T-cell (primary cell): Measurements from ENCODE around the gene GPR146. TPM values are rescaled to one million over a fixed set of nuclear protein-coding genes. Genes with fewer than 3 reads are reported as not detected.
"Not testable (repeated sequence)": the region's sequence is repeated elsewhere in the genome, so short reads cannot be mapped to it uniquely, and the experiment has no call there.

Experiments used
- ATAC-seq, 4 experiments: fragments of 200-7000 bp in 3 of 4; fragments of 150-1000 bp in 1 of 4; cut with Tn5 transposase; replicated peaks in 1 of 4; 1 replicate in 3 of 4; 2 replicates in 1 of 4; pipeline ENCODE4 v1.10.0; 2021; ENCODE audit warnings: moderate library complexity in 3 of 4, mild to moderate bottlenecking in 2 of 4, moderate number of reproducible peaks in 1 of 4
- CTCF ChIA-PET, 2 donors: fragments of 300-600 bp; sonication (Branson Sonifier 250); formaldehyde crosslinking; loops; one replicate each; lab custom pipeline; 2022; ENCODE audit warnings: antibody characterized with exemption in 2 of 2; lab: Charles Lee
- POLR2A ChIA-PET, 2 donors: fragments of 300-600 bp; sonication (Branson Sonifier 250); formaldehyde crosslinking; loops; one replicate each; lab custom pipeline; 2022; ENCODE audit warnings: antibody characterized with exemption in 2 of 2; lab: Charles Lee
- DNase-seq, 35 experiments: peaks; one replicate each; pipeline versions ENCODE4 v3.0.0 to v3.0.0-alpha.2; 2013 to 2023
- H3K27ac ChIP-seq: one replicate; pipeline ENCODE4 v1.5.1; 2013; ENCODE audit warnings: low read length
- H3K27me3 ChIP-seq, 2 experiments: replicated peaks in 1 of 2; 1 replicate in 1 of 2; 2 replicates in 1 of 2; pipeline versions ENCODE4 v1.6.1 to v1.7.0; 2013; ENCODE audit warnings: low read length in 1 of 2, mixed read lengths in 1 of 2; ENCODE audit not compliant: control insufficient read depth in 2 of 2, insufficient read depth in 2 of 2; ENCODE audit errors: extremely low read depth in 1 of 2
- H3K36me3 ChIP-seq, 2 donors: 1 replicate in 1 of 2; 2 replicates in 1 of 2; pipeline versions ENCODE4 v1.6.1 to v1.7.0; 2013; ENCODE audit warnings: low read length in 1 of 2; ENCODE audit not compliant: control insufficient read depth in 2 of 2, insufficient read depth in 1 of 2; ENCODE audit errors: extremely low read depth in 1 of 2
- H3K4me1 ChIP-seq, 2 experiments: 1 replicate in 1 of 2; 2 replicates in 1 of 2; pipeline versions ENCODE4 v1.6.1 to v1.7.0; 2013; ENCODE audit warnings: low read length in 2 of 2, mixed read lengths in 1 of 2; ENCODE audit not compliant: insufficient read depth in 2 of 2, control insufficient read depth in 1 of 2; ENCODE audit errors: extremely low read depth in 1 of 2
- H3K4me3 ChIP-seq, 2 donors: 1 replicate in 1 of 2; 2 replicates in 1 of 2; pipeline versions ENCODE4 v1.5.1 to v1.7.0; 2013; ENCODE audit warnings: mild to moderate bottlenecking in 2 of 2, low read length in 1 of 2, moderate library complexity in 1 of 2; ENCODE audit not compliant: control insufficient read depth in 1 of 2; ENCODE audit errors: extremely low read depth in 1 of 2
- H3K9me3 ChIP-seq: 2 replicates; pipeline ENCODE4 v1.7.0; 2013
- H3K27ac Mint-ChIP-seq, 2 donors: one replicate each; pipeline ENCODE4 v1.8.0; 2020 to 2021; ENCODE audit warnings: mild to moderate bottlenecking in 2 of 2, mixed read lengths in 2 of 2
- H3K27me3 Mint-ChIP-seq, 2 donors: one replicate each; pipeline ENCODE4 v1.8.0; 2021 to 2022; ENCODE audit warnings: mixed read lengths in 2 of 2
- H3K36me3 Mint-ChIP-seq: one replicate; pipeline ENCODE4 v1.8.0; 2021; ENCODE audit warnings: mixed read lengths
- H3K4me1 Mint-ChIP-seq, 3 donors: one replicate each; pipeline ENCODE4 v1.8.0; 2020 to 2022; ENCODE audit warnings: mixed read lengths in 3 of 3, mild to moderate bottlenecking in 1 of 3
- H3K4me3 Mint-ChIP-seq, 3 donors: one replicate each; pipeline ENCODE4 v1.8.0; 2020 to 2022; ENCODE audit warnings: mild to moderate bottlenecking in 3 of 3, mixed read lengths in 3 of 3, moderate library complexity in 3 of 3
- H3K9me3 Mint-ChIP-seq, 3 donors: one replicate each; pipeline ENCODE4 v1.8.0; 2020 to 2022; ENCODE audit warnings: mixed read lengths in 3 of 3
- WGBS: methylation state at CpG from one replicate; pipeline ENCODE4 v1.1.5; 2013; ENCODE audit warnings: missing lambda C conversion rate; ENCODE audit not compliant: insufficient coverage; 5-methylcytosine and 5-hydroxymethylcytosine counted together
- total RNA-seq, 35 experiments: library from RNA in 6 of 35; stranded (reverse) in 6 of 35; fragments of 120-200 nt in 1 of 35; gene quantifications; one replicate each; pipeline versions ENCODE4 v1.2.1 to v1.2.4 and lab custom pipeline; 2013 to 2026

Gene GPR146
- total RNA-seq, 5 donors from 2014 or later (not counting 1 experiment from before 2014, with no cell fraction given), result 11.9 to 14.7 (median 13.0) TPM

- peaks cover 0 to 3% of the 10 kb centered on the region in 2 donors for H3K36me3 ChIP-seq
- 95% methylated on average over 17 of the region's 19 CpGs for WGBS
- Mint-ChIP-seq H3K4me3 (no peak overlapping the region), H3K27me3 (no peaks in the 10 kb centered on the region), H3K36me3 (no peaks in the 10 kb centered on the region), H3K27ac (no peak overlapping the region), H3K9me3 (no peaks in the 10 kb centered on the region), H3K4me1 (no peaks in the 10 kb centered on the region)
- H3K4me3 ChIP-seq, result no peak overlapping the region
- no peaks in the 10 kb centered on the region for H3K4me1 ChIP-seq
- H3K27ac ChIP-seq, result no peak overlapping the region
- CTCF ChIA-PET, result interaction anchor here in 1 of 2 donors (0.7 kb wide), 1 partner anchor 923 kb away, joined by 3 read pairs; no protein-coding TSS in a partner anchor
- H3K27me3 ChIP-seq, result no peaks in the 10 kb centered on the region
- POLR2A ChIA-PET, result no interaction called here
- H3K9me3 ChIP-seq, result no peaks in the 10 kb centered on the region
- ATAC-seq (no peak), DNase-seq (no peak)
These were observed 27.4 kb downstream of the GPR146 start for GRCh38 chr7:1071731-1072254.

- POLR2A ChIA-PET, result no interaction called here
- Histone ChIP-seq H3K36me3 (peaks cover 0 to 3% of the 10 kb centered on the region in 2 donors), H3K9me3 (no peaks in the 10 kb centered on the region), H3K27ac (no peak overlapping the region), H3K27me3 (no peaks in the 10 kb centered on the region), H3K4me1 (no peaks in the 10 kb centered on the region), H3K4me3 (no peak overlapping the region)
- Mint-ChIP-seq H3K4me1 (no peaks in the 10 kb centered on the region), H3K4me3 (no peak overlapping the region), H3K36me3 (no peaks in the 10 kb centered on the region), H3K9me3 (no peaks in the 10 kb centered on the region), H3K27me3 (no peaks in the 10 kb centered on the region), H3K27ac (no peak overlapping the region)
- WGBS, result 57% methylated on average over 24 of the region's 61 CpGs
- no peak for ATAC-seq
- CTCF ChIA-PET, result no interaction called here
- DNase-seq, result no peak
These were observed 29.0 kb downstream of the GPR146 start for GRCh38 chr7:1073142-1073977.

GRCh38 chr7:1074018-1074417 lies 29.7 kb downstream of the GPR146 start:
- POLR2A ChIA-PET, H3K4me3 Mint-ChIP-seq, H3K27ac ChIP-seq, H3K36me3 ChIP-seq, H3K4me1 ChIP-seq, CTCF ChIA-PET, H3K27me3 Mint-ChIP-seq, H3K4me3 ChIP-seq, H3K4me1 Mint-ChIP-seq, H3K9me3 Mint-ChIP-seq, ATAC-seq, H3K36me3 Mint-ChIP-seq, DNase-seq, H3K27me3 ChIP-seq, H3K9me3 ChIP-seq, H3K27ac Mint-ChIP-seq: not testable (repeated sequence)
- 87% methylated on average over 7 of the region's 43 CpGs for WGBS

GRCh38 chr7:1074593-1075431 lies 30.5 kb downstream of the GPR146 start:
- H3K27me3 ChIP-seq, result no peaks in the 10 kb centered on the region
- Mint-ChIP-seq H3K36me3 (no peaks in the 10 kb centered on the region), H3K27ac (no peak overlapping the region), H3K4me1 (no peaks in the 10 kb centered on the region), H3K27me3 (no peaks in the 10 kb centered on the region), H3K9me3 (no peaks in the 10 kb centered on the region), H3K4me3 (no peak overlapping the region)
- H3K27ac ChIP-seq, result no peak overlapping the region
- WGBS, result 92% methylated on average over 15 of the region's 30 CpGs
- peaks cover 0 to 3% of the 10 kb centered on the region in 2 donors for H3K36me3 ChIP-seq
- no peak for ATAC-seq
- no peak for DNase-seq
- CTCF ChIA-PET, result interaction anchor here in 1 of 2 donors (0.6 to 0.7 kb wide), 2 partner anchors 22 to 61 kb away, joined by 3 read pairs; no protein-coding TSS in a partner anchor
- H3K9me3 ChIP-seq, result no peaks in the 10 kb centered on the region
- no peaks in the 10 kb centered on the region for H3K4me1 ChIP-seq
- no peak overlapping the region for H3K4me3 ChIP-seq
- POLR2A ChIA-PET, result interaction anchor here in 1 of 2 donors (0.6 kb wide), 1 partner anchor 101 kb away, joined by 6 read pairs; no protein-coding TSS in a partner anchor

GRCh38 chr7:1076184-1077072 lies 32.1 kb downstream of the GPR146 start:
- 89% methylated on average over 22 of the region's 27 CpGs for WGBS
- H3K27me3 ChIP-seq, result no peaks in the 10 kb centered on the region
- H3K36me3 ChIP-seq, result peaks cover 0 to 3% of the 10 kb centered on the region in 2 donors
- no peaks in the 10 kb centered on the region for H3K4me1 ChIP-seq
- H3K27ac ChIP-seq, result no peak overlapping the region
- ChIA-PET CTCF (interaction anchor here in 1 of 2 donors (0.7 kb wide), 1 partner anchor 343 kb away, joined by 3 read pairs; no protein-coding TSS in a partner anchor), POLR2A (no interaction called here)
- no peak overlapping the region for H3K4me3 ChIP-seq
- H3K9me3 Mint-ChIP-seq, result no peaks in the 10 kb centered on the region
- DNase-seq (no peak), ATAC-seq (no peak)
- no peak overlapping the region for H3K4me3 Mint-ChIP-seq
- no peak overlapping the region for H3K27ac Mint-ChIP-seq
- no peaks in the 10 kb centered on the region for H3K4me1 Mint-ChIP-seq
- no peaks in the 10 kb centered on the region for H3K27me3 Mint-ChIP-seq
- H3K36me3 Mint-ChIP-seq, result no peaks in the 10 kb centered on the region
- no peaks in the 10 kb centered on the region for H3K9me3 ChIP-seq
